Upper lobe of left lung (tissue), 4 donors: ENCODE results near the gene SNHG17.

ENCODE experiments used
- EP300 ChIP-seq, 4 donors: sonication (generic); formaldehyde crosslinking; IDR thresholded peaks; one replicate each; pipeline ENCODE4 v1.5.1; 2017; ENCODE audit warnings: antibody characterized with exemption in 4 of 4, control low read depth in 2 of 4
- POLR2A ChIP-seq, 4 donors: fragments of 450-650 bp; IDR thresholded peaks; one replicate each; pipeline ENCODE4 v1.5.1; 2016 to 2017; ENCODE audit warnings: antibody characterized with exemption in 4 of 4, mild to moderate bottlenecking in 2 of 4
- POLR2AphosphoS5 ChIP-seq, 2 donors: sonication (generic); formaldehyde crosslinking; IDR thresholded peaks; one replicate each; pipeline ENCODE4 v1.5.1; 2017; ENCODE audit warnings: antibody characterized with exemption in 2 of 2
- TF ChIP-seq, protein P1 (sequence below), 6 experiments: fragments of 450-650 bp in 4 of 6; fragments of 200-600 bp in 2 of 6; sonication (generic) in 2 of 6; IDR thresholded peaks; one replicate each; pipeline ENCODE4 v1.5.1; 2016 to 2019; ENCODE audit warnings: antibody characterized with exemption in 6 of 6

DNA sequence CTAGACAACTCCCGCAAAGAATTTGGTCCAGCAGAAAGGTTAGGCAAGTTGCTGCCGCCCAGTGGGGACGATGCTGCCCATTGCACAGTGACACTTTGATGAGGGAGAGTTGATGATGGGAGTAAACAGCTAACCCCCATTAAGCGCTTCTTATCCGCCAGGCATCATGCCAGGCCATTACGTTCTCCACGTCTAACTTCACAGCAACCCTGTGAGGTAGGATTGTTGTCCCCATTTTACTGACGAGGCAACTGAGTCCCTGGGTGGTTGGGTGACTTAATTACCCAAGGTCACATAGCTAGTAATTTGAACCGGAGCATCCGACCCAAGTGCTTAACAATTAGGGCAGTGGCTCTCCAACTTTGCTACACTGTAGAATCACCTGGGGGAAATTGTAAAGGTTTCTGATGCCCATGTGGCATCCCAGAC, 38.3 kb upstream of the SNHG17 start:
- TF ChIP-seq, protein P1, sequence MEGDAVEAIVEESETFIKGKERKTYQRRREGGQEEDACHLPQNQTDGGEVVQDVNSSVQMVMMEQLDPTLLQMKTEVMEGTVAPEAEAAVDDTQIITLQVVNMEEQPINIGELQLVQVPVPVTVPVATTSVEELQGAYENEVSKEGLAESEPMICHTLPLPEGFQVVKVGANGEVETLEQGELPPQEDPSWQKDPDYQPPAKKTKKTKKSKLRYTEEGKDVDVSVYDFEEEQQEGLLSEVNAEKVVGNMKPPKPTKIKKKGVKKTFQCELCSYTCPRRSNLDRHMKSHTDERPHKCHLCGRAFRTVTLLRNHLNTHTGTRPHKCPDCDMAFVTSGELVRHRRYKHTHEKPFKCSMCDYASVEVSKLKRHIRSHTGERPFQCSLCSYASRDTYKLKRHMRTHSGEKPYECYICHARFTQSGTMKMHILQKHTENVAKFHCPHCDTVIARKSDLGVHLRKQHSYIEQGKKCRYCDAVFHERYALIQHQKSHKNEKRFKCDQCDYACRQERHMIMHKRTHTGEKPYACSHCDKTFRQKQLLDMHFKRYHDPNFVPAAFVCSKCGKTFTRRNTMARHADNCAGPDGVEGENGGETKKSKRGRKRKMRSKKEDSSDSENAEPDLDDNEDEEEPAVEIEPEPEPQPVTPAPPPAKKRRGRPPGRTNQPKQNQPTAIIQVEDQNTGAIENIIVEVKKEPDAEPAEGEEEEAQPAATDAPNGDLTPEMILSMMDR (IDR thresholded peaks at IDR 0.05): no peak
- no peak for TF ChIP-seq EP300 (IDR thresholded peaks at IDR 0.05)
- no peak for TF ChIP-seq POLR2A (IDR thresholded peaks at IDR 0.05)
- TF ChIP-seq POLR2AphosphoS5 (IDR thresholded peaks at IDR 0.05): no peak
